Forelimb muscle (tissue), 1 donor: ENCODE measurements around the gene KCNK5. TPM values are rescaled to one million over a fixed set of nuclear protein-coding genes. Genes with fewer than 3 reads are reported as not detected.

Experiments used
- DNase-seq: peaks from one replicate; pipeline ENCODE4 v3.0.0-alpha.2; 2013; ENCODE audit warnings: low read depth
- polyA plus RNA-seq: library from polyadenylated mRNA; unstranded; fragments of 120-200 nt; gene quantifications from one replicate; pipeline ENCODE4 v1.2.1, GENCODE V29; 2013; ENCODE audit not compliant: insufficient read length

The KCNK5 gene
- polyA plus RNA-seq, 1 donor, result 1.5 TPM

- no peak for DNase-seq
Observed at GRCh38 chr6:39243809-39244208, 14.5 kb upstream of the KCNK5 start.

DNA sequence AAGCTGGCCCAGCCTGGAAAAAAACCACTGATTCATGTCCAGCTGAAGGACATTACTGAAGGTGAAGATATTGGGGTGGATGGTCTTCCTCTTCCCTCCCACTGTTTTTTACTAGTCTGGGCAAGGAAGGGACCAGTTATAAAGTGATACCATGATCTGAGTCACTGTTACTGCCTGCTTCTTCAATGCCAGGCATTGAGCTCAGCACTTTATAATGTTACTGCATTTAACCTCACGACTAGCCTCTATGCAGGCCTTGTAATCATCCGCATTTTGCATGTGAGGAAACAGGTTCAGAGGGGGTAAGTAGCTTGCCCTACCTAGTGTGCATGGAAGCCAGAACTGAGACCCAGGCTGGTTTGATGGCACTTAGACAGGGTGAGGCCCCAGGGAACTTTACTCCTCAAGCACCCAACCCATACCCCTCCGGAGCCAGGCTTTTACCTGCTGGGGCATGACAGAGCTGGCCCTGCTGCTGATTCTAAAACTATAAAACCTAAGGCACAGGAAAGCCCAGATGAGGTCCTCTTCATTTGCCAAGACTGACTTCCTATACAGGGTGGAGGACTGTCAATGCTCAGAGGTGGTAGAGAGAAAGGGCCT, 11.0 kb upstream of the KCNK5 start:
- DNase-seq, result no peak

DNA sequence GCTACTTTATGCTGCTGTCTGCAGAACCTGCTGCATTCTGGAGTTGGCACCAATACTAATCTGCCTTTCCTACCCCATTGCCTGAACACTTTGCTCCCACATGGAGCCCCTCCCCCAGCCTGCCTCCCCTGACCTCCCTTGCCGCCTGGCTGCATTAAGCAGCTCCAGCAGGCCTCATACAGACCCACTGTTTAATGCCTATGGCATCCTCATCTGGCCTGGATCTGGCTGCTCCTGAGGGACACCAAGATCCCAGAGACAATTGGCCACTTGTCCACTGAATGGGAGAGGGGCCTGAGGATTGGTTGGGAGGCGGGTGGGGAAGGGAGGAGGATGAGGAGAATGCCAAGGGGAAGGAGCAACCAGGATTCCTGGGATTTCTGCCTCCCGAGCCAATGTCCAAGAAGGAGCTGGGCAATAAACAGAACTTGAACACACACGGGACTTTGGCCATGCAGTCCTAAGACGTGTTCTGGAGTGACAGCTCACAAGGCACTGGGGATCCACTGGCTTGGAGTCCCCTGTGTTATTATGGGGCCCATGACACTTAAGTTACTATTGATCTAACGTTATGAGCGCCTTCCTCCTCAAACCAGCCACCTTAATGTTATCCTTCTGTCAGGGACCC, 10.4 kb upstream of the KCNK5 start:
- DNase-seq, result no peak

- DNase-seq, result no peak
Observed at GRCh38 chr6:39236742-39237141, 7.5 kb upstream of the KCNK5 start.

- DNase-seq, result no peak
Observed at GRCh38 chr6:39233333-39233732, 4.1 kb upstream of the KCNK5 start.

GRCh38 chr6:39231521-39232243, 2.4 kb upstream of the KCNK5 start:
- no peak for DNase-seq

DNA sequence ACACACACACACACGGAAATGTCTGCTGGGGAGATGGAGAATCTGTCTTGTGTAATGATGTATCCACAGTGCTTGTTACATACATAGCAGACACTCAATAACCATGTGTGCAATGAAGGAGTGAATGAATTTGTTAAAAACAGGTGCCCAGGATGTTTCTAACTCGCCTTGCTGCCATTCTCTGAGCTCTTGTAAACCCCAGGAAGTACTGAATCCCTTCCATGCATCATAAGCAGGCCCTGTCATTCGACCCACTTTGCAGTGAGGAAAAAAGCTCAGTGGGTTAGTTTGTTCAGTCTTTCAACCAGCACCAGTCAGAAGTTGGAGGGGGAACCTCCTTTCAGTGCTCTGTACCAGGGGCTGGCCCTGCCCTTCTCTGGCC, 1.4 kb upstream of the KCNK5 start:
- DNase-seq, result no peak

DNA sequence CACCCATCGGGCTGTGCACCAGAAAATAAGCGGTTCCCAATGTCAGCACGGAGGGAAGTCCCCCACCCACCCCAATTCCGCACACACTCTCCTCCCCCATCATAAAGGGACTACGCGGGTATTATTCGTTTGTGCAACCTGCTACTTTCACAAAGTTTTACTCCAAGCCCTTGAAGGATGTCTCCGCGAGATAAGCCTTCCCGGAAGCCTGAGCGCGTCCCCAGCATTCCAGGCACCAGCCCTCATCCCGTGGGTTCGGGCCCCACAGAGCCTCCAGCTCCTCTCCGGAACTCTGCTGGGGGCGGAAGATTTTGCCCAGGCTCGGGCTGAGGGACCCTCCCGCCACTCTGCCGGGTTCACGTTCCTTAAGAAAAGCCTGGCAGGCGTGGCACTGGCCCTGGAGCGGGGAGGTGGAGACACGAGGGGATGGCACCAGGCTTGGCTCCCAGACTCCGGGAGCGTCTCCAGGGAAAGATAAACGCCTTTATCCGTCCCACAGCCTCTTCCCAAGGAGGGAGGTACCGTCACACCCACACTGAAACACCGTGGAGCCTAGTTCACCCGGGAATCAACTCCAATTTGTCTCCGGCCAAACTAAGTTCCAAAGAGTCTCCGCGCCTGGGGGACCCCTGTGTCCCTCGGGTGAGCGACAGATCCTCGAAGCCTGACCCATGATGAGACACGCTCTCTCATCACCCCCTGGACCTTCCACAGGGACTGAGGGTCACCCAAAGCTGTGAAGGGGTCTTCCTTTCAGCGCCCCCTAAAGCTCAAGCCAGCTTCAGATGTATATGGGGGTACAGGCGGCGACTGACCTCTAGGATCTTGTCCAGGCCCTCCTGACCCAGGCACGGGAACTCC, 934 bp downstream of the KCNK5 start:
- no peak for DNase-seq

DNA sequence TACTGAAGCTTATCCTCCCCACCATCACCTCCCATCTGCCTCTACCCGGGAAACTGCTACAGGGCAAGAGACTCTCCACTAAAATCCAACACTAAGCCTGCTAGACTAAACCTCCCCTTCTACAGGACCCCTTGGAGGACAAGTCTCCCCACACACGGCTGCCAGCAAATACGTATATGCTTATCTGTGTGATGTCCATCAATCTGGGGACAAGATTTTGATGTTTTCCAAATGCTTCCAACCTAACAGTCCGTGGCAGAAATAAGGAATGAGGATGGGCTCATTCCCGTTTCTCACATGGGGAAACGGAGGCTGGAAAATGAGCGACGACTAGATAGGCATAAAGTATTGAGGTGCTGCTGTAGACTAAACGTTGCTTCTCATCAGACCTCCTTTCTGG, 1.8 kb downstream of the KCNK5 start:
- no peak for DNase-seq

- DNase-seq, result no peak
Observed at GRCh38 chr6:39226639-39227329, 2.5 kb downstream of the KCNK5 start.

GRCh38 chr6:39225946-39226437, 3.3 kb downstream of the KCNK5 start:
- no peak for DNase-seq

DNA sequence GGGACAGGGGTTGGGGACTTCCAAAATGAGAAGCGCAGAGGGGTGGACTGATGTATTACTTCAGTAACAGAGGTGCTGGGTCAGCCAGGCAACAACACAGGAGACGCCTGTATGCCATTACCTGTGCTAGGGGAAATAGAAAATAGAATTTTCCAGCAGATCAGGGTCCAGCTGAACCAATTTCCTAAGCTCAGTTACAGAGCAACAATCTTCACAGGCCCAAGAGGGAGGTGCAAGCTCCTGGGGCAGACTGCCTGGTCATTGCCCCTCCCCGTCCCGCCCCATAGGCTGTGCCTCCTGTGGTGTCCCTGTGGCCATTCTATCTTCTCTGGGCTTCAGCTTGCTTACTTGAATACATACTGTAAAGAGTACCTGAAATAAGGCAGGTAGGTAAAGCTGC, 3.7 kb downstream of the KCNK5 start:
- no peak for DNase-seq

DNA sequence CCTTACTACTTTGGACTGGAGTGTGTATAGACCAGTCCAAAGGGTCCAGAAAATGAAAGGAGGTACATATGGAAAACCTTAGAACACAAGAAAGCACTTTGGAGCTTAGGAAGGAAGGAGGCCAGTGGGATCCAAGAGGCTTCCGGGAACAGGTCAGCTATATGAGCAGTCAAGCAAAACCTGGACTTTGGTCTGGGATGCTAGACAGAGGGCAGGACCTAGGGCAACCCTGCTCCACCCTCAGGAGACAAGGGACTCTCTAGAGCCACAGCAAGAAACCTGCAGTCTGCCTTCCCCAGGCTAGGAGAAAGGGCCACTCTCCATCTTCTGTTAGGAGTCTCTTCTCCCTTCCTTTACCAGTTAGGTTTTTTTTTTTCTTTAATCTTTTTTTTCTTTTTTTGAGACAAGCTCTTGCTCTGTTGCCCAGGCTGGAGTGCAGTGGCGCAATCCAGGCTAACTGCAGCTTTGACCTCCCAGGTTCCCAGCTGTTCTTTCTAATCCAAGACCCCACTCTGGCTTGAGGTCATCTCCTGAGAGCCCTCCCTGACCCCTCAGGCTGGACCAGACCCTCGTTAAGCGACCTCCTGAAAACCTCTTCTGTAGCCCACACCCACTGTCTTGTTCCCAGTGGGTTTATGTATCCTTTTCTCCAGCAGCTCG, 4.6 kb downstream of the KCNK5 start:
- DNase-seq, result no peak

DNA sequence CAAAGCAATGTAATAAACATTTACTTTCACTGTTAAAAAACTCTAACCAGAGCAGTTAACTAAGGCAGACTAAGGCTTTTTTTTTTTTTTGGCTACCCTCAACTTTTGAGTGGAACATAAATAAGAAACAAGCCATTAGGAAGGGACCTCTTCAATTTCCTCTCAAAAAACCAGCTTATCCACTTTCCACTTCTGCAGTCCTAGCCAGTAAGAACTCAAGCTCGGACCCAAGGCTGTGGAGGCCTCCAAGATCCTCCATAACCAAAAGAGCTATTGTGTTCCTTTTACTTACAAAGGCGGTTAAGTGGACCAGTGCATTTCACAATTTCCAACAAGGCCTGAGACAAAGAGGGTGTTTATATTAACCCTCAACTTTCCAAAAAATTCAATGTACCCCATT, 5.3 kb downstream of the KCNK5 start:
- no peak for DNase-seq

GRCh38 chr6:39223555-39223954, 5.7 kb downstream of the KCNK5 start:
- no peak for DNase-seq

DNA sequence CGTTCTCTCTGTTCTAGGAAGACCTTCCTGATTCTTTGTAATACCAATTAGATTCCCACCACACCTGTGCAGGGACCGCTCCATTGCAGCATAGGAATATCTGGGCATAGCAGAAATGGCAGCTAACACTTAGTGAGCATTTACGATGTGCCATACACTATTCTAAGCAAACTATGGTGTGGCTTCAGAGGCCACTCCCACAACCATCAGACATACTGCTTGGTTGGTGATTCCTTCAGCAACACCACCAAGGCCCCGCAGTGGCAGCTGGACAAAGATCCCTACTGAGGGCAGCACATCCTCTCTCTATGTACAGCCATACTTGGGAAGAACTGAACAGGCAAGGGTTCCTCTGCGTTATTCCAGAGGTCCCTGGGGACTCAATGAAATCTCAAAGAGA, 6.2 kb downstream of the KCNK5 start:
- DNase-seq, result no peak

GRCh38 chr6:39221779-39222641, 7.3 kb downstream of the KCNK5 start:
- DNase-seq, result no peak

DNA sequence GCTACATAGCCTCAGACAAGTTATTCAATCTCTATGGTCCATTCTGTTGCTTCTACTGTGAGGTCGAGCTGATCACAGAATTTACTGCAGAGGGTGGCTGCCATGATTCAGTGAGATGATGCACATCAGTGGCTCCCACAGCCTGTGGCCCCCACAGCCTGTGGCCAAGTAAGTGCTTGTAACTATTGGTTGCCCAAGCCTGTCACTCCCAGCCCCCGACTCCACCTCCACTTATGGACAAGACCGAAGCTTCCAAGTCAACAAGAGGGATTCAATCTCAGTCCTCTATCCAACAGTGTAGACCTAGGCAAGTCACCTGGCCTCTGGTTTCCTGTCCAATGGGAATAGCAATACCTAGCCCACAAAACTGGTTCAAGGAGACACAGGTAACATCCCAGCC, 8.2 kb downstream of the KCNK5 start:
- DNase-seq, result no peak

GRCh38 chr6:39218868-39219567, 10.3 kb downstream of the KCNK5 start:
- no peak for DNase-seq
